Measurements from ENCODE around the gene PCNX1. TPM values are rescaled to one million over a fixed set of nuclear protein-coding genes. Genes with fewer than 3 reads are reported as not detected.

The PCNX1 gene
- total and polyA plus RNA-seq, 2 of the 4 experiments (the other 2 are of a cell fraction): 15.0 to 43.7 TPM

GRCh38 chr14:70993931-70994330 is 86.7 kb downstream of the PCNX1 start:
- no peak overlapping the region for H2BK5ac ChIP-seq (ENCODE audit: low read depth, low read length, poor library complexity, severe bottlenecking)
- H3K9me3 ChIP-seq (ENCODE audit: control insufficient read depth, insufficient read depth, low read length): no peaks in the 10 kb centered on the region
- no peak overlapping the region for H3K9ac ChIP-seq (ENCODE audit: low read depth, low read length)
- intact Hi-C loops (cut with micrococcal nuclease) (no loop called here), dilution Hi-C loops (cut with HindIII; ENCODE audit: low sequenced_read_pairs, unreplicated experiment) (no loop called here), in situ Hi-C loops (cut with MboI; ENCODE audit: low sequenced_read_pairs) (no loop called here)
- H3K56ac ChIP-seq (ENCODE audit: extremely low read depth, insufficient read depth, low read length): no peak overlapping the region
- H3K4me1 ChIP-seq (ENCODE audit: control insufficient read depth, insufficient read depth, low read length): no peaks in the 10 kb centered on the region
- ChIA-PET CTCF (no interaction called here), POLR2A (ENCODE audit: unreplicated experiment) (no interaction called here)
- H2BK120ac ChIP-seq (ENCODE audit: low read depth, low read length): no peak overlapping the region
- H2BK20ac ChIP-seq (ENCODE audit: low read depth, low read length): no peak overlapping the region
- no peak for DNase-seq
- H3K79me1 ChIP-seq (ENCODE audit: low read depth in 1 of 2, low read length in 2 of 2): peaks cover 3 to 8% of the 10 kb centered on the region in 2 experiments; a peak in 3 of 4 replicates
- ATAC-seq (ENCODE audit: low read depth): no peak
- H3K36me3 ChIP-seq (ENCODE audit: control insufficient read depth, insufficient read depth, low read length): peaks cover 5% of the 10 kb centered on the region
- H2BK15ac ChIP-seq (ENCODE audit: low read depth, low read length): no peak overlapping the region
- H3K4me2 ChIP-seq (ENCODE audit: low read depth, low read length): no peak overlapping the region
- H4K5ac ChIP-seq (ENCODE audit: low read depth, low read length): no peak overlapping the region
- no peak overlapping the region for H3K4ac ChIP-seq (ENCODE audit: low read depth, low read length)
- no peak overlapping the region for H4K8ac ChIP-seq (ENCODE audit: low read depth in 2 of 2, low read length in 2 of 2)
- H3K9me1 ChIP-seq (ENCODE audit: insufficient read depth, low read length): peaks cover 3% of the 10 kb centered on the region
- H2AFZ ChIP-seq (replicated peaks; ENCODE audit: low read length, poor library complexity): no peak overlapping the region
- no peak overlapping the region for H2AK5ac ChIP-seq (ENCODE audit: low read depth, low read length)
- H4K91ac ChIP-seq (ENCODE audit: insufficient read depth, low read depth, low read length): no peak overlapping the region
- no peak overlapping the region for H3K4me3 ChIP-seq (ENCODE audit: insufficient read depth, low read depth, low read length)
- no peaks in the 10 kb centered on the region for H3K27me3 ChIP-seq (ENCODE audit: control insufficient read depth, insufficient read depth, low read length)
- no peak overlapping the region for H3K27ac ChIP-seq (ENCODE audit: insufficient read depth, low read length)
- no peak overlapping the region for H3K14ac ChIP-seq (replicated peaks; ENCODE audit: low read depth, low read length)
- no TSS peak for BruUV-seq (replicated peaks)
- TF ChIP-seq CHD1 (IDR thresholded peaks at IDR 0.05; ENCODE audit: low read depth, low read length): no peak
- no peak for TF ChIP-seq POLR2A (IDR thresholded peaks at IDR 0.05; ENCODE audit: low read depth, low read length)
- no peak for TF ChIP-seq MAZ (IDR thresholded peaks at IDR 0.05; ENCODE audit: borderline replicate concordance, low read depth, low read length)
- no peak for TF ChIP-seq RAD21 (IDR thresholded peaks at IDR 0.05; ENCODE audit: low read length)
- no peak for TF ChIP-seq MAFK (IDR thresholded peaks at IDR 0.05; ENCODE audit: low read depth, low read length)
- TF ChIP-seq, protein P1, sequence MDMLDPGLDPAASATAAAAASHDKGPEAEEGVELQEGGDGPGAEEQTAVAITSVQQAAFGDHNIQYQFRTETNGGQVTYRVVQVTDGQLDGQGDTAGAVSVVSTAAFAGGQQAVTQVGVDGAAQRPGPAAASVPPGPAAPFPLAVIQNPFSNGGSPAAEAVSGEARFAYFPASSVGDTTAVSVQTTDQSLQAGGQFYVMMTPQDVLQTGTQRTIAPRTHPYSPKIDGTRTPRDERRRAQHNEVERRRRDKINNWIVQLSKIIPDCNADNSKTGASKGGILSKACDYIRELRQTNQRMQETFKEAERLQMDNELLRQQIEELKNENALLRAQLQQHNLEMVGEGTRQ (IDR thresholded peaks at IDR 0.05; ENCODE audit: low read depth, low read length): no peak
- TF ChIP-seq CTCF (conservative IDR thresholded peaks at IDR 0.05; ENCODE audit: low read depth, low read length): no peak
- TF ChIP-seq RFX5 (IDR thresholded peaks at IDR 0.05; ENCODE audit: low read depth, low read length): no peak
- TF ChIP-seq NFE2L2 (IDR thresholded peaks at IDR 0.05; ENCODE audit: low read depth, low read length): no peak
- no peaks in the 10 kb centered on the region; the same call in 1 of the 2 replicates for H4K20me1 ChIP-seq (ENCODE audit: insufficient read depth, low read length)
- H3K23ac ChIP-seq (ENCODE audit: low read depth, low read length): no peak overlapping the region
- H3K18ac ChIP-seq (ENCODE audit: low read depth, low read length): no peak overlapping the region
- no peak overlapping the region for H2AK9ac ChIP-seq (replicated peaks; ENCODE audit: low read depth, low read length, poor library complexity)
